HCT116 (cell line): ENCODE measurements around the gene HMCN2. TPM values are rescaled to one million over a fixed set of nuclear protein-coding genes. Genes with fewer than 3 reads are reported as not detected.

Source experiments
- ATAC-seq: fragments of 200-7000 bp; cut with Tn5 transposase; 2 replicates; pipeline ENCODE4 v1.9.1; 2020; ENCODE audit warnings: mild to moderate bottlenecking, moderate library complexity
- BruUV-seq: library from RNA; stranded (reverse); fragments of 400-500 nt; replicated peaks from 2 replicates; lab custom pipeline; 2021; lab: Mats Ljungman, UMichigan
- CTCF ChIA-PET: fragments of 300-600 bp; sonication (Branson Sonifier 250); formaldehyde crosslinking; loops from one replicate; lab custom pipeline; 2021; ENCODE audit warnings: antibody characterized with exemption; lab: Charles Lee
- POLR2A ChIA-PET: fragments of 300-600, 350-600 bp; sonication (Branson Sonifier 250); formaldehyde crosslinking; loops from one replicate; lab custom pipeline; 2021; ENCODE audit warnings: antibody characterized with exemption; lab: Charles Lee
- RAD21 ChIA-PET, 2 experiments: fragments of 300-600 bp; sonication (Branson Sonifier 250); formaldehyde crosslinking; loops; one replicate each; lab custom pipeline; 2023; ENCODE audit warnings: low total read pairs in 2 of 2; ENCODE audit not compliant: uncharacterized antibody in 2 of 2, unreplicated experiment in 2 of 2, low non-redundant PET in 1 of 2; lab: Charles Lee
- DNase-seq: peaks from one replicate; pipeline ENCODE4 v3.0.0-alpha.2; 2010; ENCODE audit warnings: low read depth, low spot score
- H2AFZ ChIP-seq: fragments of 200-600 bp; shearing (Covaris generic), sonication (generic); 2 replicates; pipeline ENCODE4 v1.6.1; 2017; ENCODE audit warnings: low read depth, mixed run types, mixed read lengths, antibody characterized with exemption, low read length; ENCODE audit not compliant: poor library complexity, severe bottlenecking
- H3K27ac ChIP-seq: 2 replicates; pipeline ENCODE4 v1.5.1; 2012; ENCODE audit warnings: low read depth, low read length
- H3K27me3 ChIP-seq: fragments of 200-600 bp; sonication (generic); 2 replicates; pipeline ENCODE4 v1.6.1; 2016; ENCODE audit warnings: mixed run types, low read length, mixed read lengths; ENCODE audit not compliant: insufficient read depth
- H3K36me3 ChIP-seq, 2 experiments: fragments of 200-500 bp in 1 of 2; fragments of 200-600 bp in 1 of 2; sonication (Bioruptor generic) in 1 of 2; sonication (generic) in 1 of 2; 2 replicates each; pipeline versions ENCODE4 v1.5.1 to v1.6.1; 2014 to 2016; ENCODE audit warnings: low read length in 2 of 2, inconsistent platforms in 1 of 2, mixed read lengths in 1 of 2, mixed run types in 1 of 2; ENCODE audit not compliant: insufficient read depth in 2 of 2, control insufficient read depth in 1 of 2
- H3K4me1 ChIP-seq, 2 experiments: fragments of 200-600 bp in 1 of 2; sonication (generic) in 1 of 2; 2 replicates each; pipeline versions ENCODE4 v1.5.1 to v1.6.1; 2012 to 2017; ENCODE audit warnings: low read length in 2 of 2, inconsistent platforms in 1 of 2, mild to moderate bottlenecking in 1 of 2, mixed read lengths in 1 of 2, mixed run types in 1 of 2, moderate library complexity in 1 of 2; ENCODE audit not compliant: insufficient read depth in 2 of 2, control insufficient read depth in 1 of 2
- H3K4me2 ChIP-seq: fragments of 200-600 bp; sonication (generic); 2 replicates; pipeline ENCODE4 v1.6.1; 2017; ENCODE audit warnings: mixed run types, low read length, mixed read lengths
- H3K4me3 ChIP-seq, 2 experiments: fragments of 200-600 bp in 1 of 2; sonication (generic) in 1 of 2; replicated peaks in 1 of 2; 2 replicates each; pipeline ENCODE4 v1.5.1; 2011 to 2016; ENCODE audit warnings: low read length in 2 of 2, control low read depth in 1 of 2, low read depth in 1 of 2, mild to moderate bottlenecking in 1 of 2, mixed read lengths in 1 of 2, mixed run types in 1 of 2
- H3K79me2 ChIP-seq: fragments of 200-600 bp; sonication (generic); 2 replicates; pipeline ENCODE4 v1.6.1; 2017; ENCODE audit warnings: mild to moderate bottlenecking, mixed run types, low read length, moderate library complexity, mixed read lengths; ENCODE audit not compliant: insufficient read depth
- H3K9ac ChIP-seq: fragments of 200-600 bp; sonication (generic); 2 replicates; pipeline ENCODE4 v1.6.1; 2016; ENCODE audit warnings: low read length, mixed read lengths
- H3K9me2 ChIP-seq: fragments of 200-600 bp; sonication (generic), shearing (Covaris generic); 2 replicates; pipeline ENCODE4 v1.6.1; 2017; ENCODE audit warnings: mixed run types, mild to moderate bottlenecking, moderate library complexity; ENCODE audit not compliant: insufficient read depth
- H3K9me3 ChIP-seq, 2 experiments: fragments of 200-500 bp in 1 of 2; fragments of 200-600 bp in 1 of 2; sonication (Bioruptor generic) in 1 of 2; sonication (generic) in 1 of 2; 2 replicates each; pipeline ENCODE4 v1.6.1; 2014 to 2017; ENCODE audit warnings: low read length in 2 of 2, mixed read lengths in 2 of 2, inconsistent platforms in 1 of 2, low read depth in 1 of 2, mild to moderate bottlenecking in 1 of 2, mixed run types in 1 of 2, moderate library complexity in 1 of 2; ENCODE audit not compliant: control insufficient read depth in 1 of 2, insufficient read depth in 1 of 2
- H4K20me1 ChIP-seq: fragments of 200-600 bp; sonication (generic), shearing (Covaris generic); 2 replicates; pipeline ENCODE4 v1.6.1; 2017; ENCODE audit warnings: mixed run types, mild to moderate bottlenecking, moderate library complexity; ENCODE audit not compliant: insufficient read depth
- ATF3 ChIP-seq: IDR thresholded peaks from 2 replicates; pipeline ENCODE4 v1.6.1; 2012
- CBX3 ChIP-seq: IDR thresholded peaks from 2 replicates; pipeline ENCODE4 v1.6.1; 2012; ENCODE audit warnings: low read depth
- CEBPB ChIP-seq: IDR thresholded peaks from 2 replicates; pipeline ENCODE4 v1.6.1; 2012; ENCODE audit warnings: low read depth
- CTCF ChIP-seq, 3 experiments: fragments of 200-600 bp in 1 of 3; sonication (generic) in 1 of 3; IDR thresholded peaks in 2 of 3; conservative IDR thresholded peaks in 1 of 3; 2 replicates each; pipeline ENCODE4 v1.5.1; 2012 to 2017; ENCODE audit warnings: low read depth in 2 of 3, low read length in 2 of 3, antibody characterized with exemption in 1 of 3, borderline replicate concordance in 1 of 3, control low read depth in 1 of 3, mild to moderate bottlenecking in 1 of 3, mixed read lengths in 1 of 3, mixed run types in 1 of 3, moderate library complexity in 1 of 3; ENCODE audit not compliant: insufficient read depth in 1 of 3
- EGR1 ChIP-seq: IDR thresholded peaks from 2 replicates; pipeline ENCODE4 v1.6.1; 2012; ENCODE audit warnings: low read depth
- ELF1 ChIP-seq: IDR thresholded peaks from 2 replicates; pipeline ENCODE4 v1.6.1; 2012; ENCODE audit warnings: low read depth, borderline replicate concordance
- EZH2 ChIP-seq: fragments of 200-600 bp; sonication (generic); IDR thresholded peaks from 2 replicates; pipeline ENCODE4 v1.6.1; 2017; ENCODE audit warnings: antibody characterized with exemption, mixed run types
- EZH2phosphoT487 ChIP-seq: fragments of 200-600 bp; IDR thresholded peaks from 2 replicates; pipeline ENCODE4 v1.6.1; 2018; ENCODE audit warnings: antibody characterized with exemption, borderline replicate concordance
- REST ChIP-seq: IDR thresholded peaks from 2 replicates; pipeline ENCODE4 v1.6.1; 2012; ENCODE audit warnings: low read depth
- SIN3A ChIP-seq: IDR thresholded peaks from 2 replicates; pipeline ENCODE4 v1.6.1; 2012; ENCODE audit warnings: low read depth
- SP1 ChIP-seq: IDR thresholded peaks from 2 replicates; pipeline ENCODE4 v1.6.1; 2012; ENCODE audit warnings: low read depth
- SRF ChIP-seq: IDR thresholded peaks from 2 replicates; pipeline ENCODE4 v1.6.1; 2012; ENCODE audit warnings: low read depth
- TCF7L2 ChIP-seq: IDR thresholded peaks from 2 replicates; pipeline ENCODE4 v1.7.0; 2011; ENCODE audit warnings: borderline replicate concordance, inconsistent platforms; ENCODE audit not compliant: insufficient read depth, insufficient read length; ENCODE audit errors: extremely low read depth
- YY1 ChIP-seq: IDR thresholded peaks from 2 replicates; pipeline ENCODE4 v1.6.1; 2011; ENCODE audit warnings: low read length, low read depth, moderate library complexity, mild to moderate bottlenecking; ENCODE audit not compliant: insufficient replicate concordance; ENCODE audit errors: extremely low read depth
- ZBTB33 ChIP-seq: IDR thresholded peaks from 2 replicates; pipeline ENCODE4 v1.6.1; 2011; ENCODE audit warnings: mild to moderate bottlenecking, low read length, moderate library complexity; ENCODE audit not compliant: insufficient replicate concordance; ENCODE audit errors: extremely low read depth
- ZFX ChIP-seq: fragments of 450-650 bp; IDR thresholded peaks from 2 replicates; pipeline ENCODE4 v1.6.1; 2017
- ZNF274 ChIP-seq: fragments of 200-500 bp; sonication (Bioruptor generic); IDR thresholded peaks from 2 replicates; pipeline ENCODE4 v1.6.1; 2014; ENCODE audit warnings: mild to moderate bottlenecking, low read depth, low read length, inconsistent platforms
- intact Hi-C: fragments of 100-400 bp; cut with micrococcal nuclease; formaldehyde crosslinking; loops from 2 replicates; pipeline ENCODE4 v1.10.0; 2022
- total RNA-seq: library from RNA; stranded (reverse); gene quantifications from one replicate; pipeline ENCODE4 v1.2.1, GENCODE V29; 2021; ENCODE audit not compliant: unreplicated experiment

HMCN2 gene
- total RNA-seq, 1 experiment from 2014 or later: 0.22 TPM

- no peak for ATAC-seq
- intact Hi-C loops: no loop called here
- RAD21 ChIA-PET: no interaction called here
Observed at GRCh38 chr9:130268521-130269211, 3.1 kb downstream of the HMCN2 start.

More at GRCh38 chr9:130268521-130269211, 3.1 kb downstream of the HMCN2 start:
- no peak overlapping the region for H3K27ac ChIP-seq
- H3K4me3 ChIP-seq: no peak overlapping the region
- H3K9ac ChIP-seq: no peak overlapping the region
- H2AFZ ChIP-seq: no peak overlapping the region
- ChIA-PET CTCF (no interaction called here), POLR2A (no interaction called here)
- H3K4me1 ChIP-seq: peaks cover 4 to 7% of the 10 kb centered on the region in 2 experiments; a peak in 3 of 4 replicates
- H3K4me2 ChIP-seq: no peak overlapping the region
- no peaks in the 10 kb centered on the region for H3K9me3 ChIP-seq
- TF ChIP-seq CBX3: no peak
- TF ChIP-seq ZFX: no peak
- TF ChIP-seq EZH2: no peak
- no peak for TF ChIP-seq TCF7L2
- no peak for TF ChIP-seq SP1
- TF ChIP-seq ZBTB33: no peak
- TF ChIP-seq ATF3: no peak
- no peak for TF ChIP-seq REST
- TF ChIP-seq CEBPB: no peak
- no peak for TF ChIP-seq SRF
- TF ChIP-seq EGR1: no peak
- no peak for TF ChIP-seq CTCF (IDR thresholded peaks at IDR 0.05 in 2 of 3, conservative IDR thresholded peaks at IDR 0.05 in 1 of 3; ENCODE audit: borderline replicate concordance in 1 of 3, insufficient read depth in 1 of 3, low read depth in 2 of 3, low read length in 2 of 3)
- no peak for TF ChIP-seq EZH2phosphoT487
- no peak for TF ChIP-seq ELF1
- no peak for TF ChIP-seq ZNF274
- no peak for TF ChIP-seq YY1
- no peak for TF ChIP-seq SIN3A
- H4K20me1 ChIP-seq: no peaks in the 10 kb centered on the region
- BruUV-seq: no TSS peak
- peaks cover 4% of the 10 kb centered on the region; the same call in 1 of the 2 replicates for H3K27me3 ChIP-seq
- H3K9me2 ChIP-seq: no peaks in the 10 kb centered on the region
- DNase-seq: no peak
- no peaks in the 10 kb centered on the region for H3K79me2 ChIP-seq
- no peaks in the 10 kb centered on the region for H3K36me3 ChIP-seq
